ENCODE results near the gene RAD54L.
"Not testable (repeated sequence)": the region's sequence is repeated elsewhere in the genome, so short reads cannot be mapped to it uniquely, and the experiment has no call there.

The RAD54L gene

DNA sequence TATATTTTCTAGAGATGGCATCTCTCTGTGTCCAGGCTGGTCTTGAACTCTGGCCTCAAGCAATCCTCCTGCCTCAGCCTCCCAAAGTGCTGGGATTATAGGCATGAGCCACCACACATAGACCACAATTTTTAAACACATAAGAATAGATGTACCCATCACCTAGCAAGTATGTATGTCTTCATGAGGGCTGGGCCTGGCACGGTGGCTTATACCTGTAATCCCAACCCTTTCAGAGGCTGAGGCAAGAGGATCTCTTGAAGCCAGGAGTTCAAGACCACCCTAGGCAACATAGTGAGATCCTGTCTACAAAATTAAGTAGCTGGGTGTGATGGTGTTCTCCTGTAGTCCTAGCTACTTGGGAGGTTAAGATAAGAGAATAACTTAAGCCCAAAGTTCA lies 69.8 kb downstream of the RAD54L start:
- no peak for DNase-seq

DNA sequence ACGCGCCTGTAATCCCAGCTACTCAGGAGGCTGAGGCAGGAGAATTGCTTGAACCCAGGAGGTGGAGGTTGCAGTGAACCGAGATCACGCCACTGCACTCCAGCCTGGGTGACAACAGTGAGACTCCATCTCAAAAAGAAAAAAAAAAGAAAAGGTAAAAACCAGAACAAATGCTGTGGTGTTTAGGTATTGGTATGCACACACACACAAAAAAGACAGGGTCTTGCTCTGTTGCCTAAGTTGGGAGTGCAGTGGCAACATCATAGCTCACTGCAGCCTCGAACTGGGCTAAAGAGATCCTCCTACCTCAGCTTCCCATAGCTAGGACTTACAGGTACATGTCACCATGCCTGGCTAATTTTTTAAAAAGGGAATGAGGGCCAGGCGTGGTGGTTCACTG lies 71.7 kb downstream of the RAD54L start:
- DNase-seq, result not testable (repeated sequence)

DNA sequence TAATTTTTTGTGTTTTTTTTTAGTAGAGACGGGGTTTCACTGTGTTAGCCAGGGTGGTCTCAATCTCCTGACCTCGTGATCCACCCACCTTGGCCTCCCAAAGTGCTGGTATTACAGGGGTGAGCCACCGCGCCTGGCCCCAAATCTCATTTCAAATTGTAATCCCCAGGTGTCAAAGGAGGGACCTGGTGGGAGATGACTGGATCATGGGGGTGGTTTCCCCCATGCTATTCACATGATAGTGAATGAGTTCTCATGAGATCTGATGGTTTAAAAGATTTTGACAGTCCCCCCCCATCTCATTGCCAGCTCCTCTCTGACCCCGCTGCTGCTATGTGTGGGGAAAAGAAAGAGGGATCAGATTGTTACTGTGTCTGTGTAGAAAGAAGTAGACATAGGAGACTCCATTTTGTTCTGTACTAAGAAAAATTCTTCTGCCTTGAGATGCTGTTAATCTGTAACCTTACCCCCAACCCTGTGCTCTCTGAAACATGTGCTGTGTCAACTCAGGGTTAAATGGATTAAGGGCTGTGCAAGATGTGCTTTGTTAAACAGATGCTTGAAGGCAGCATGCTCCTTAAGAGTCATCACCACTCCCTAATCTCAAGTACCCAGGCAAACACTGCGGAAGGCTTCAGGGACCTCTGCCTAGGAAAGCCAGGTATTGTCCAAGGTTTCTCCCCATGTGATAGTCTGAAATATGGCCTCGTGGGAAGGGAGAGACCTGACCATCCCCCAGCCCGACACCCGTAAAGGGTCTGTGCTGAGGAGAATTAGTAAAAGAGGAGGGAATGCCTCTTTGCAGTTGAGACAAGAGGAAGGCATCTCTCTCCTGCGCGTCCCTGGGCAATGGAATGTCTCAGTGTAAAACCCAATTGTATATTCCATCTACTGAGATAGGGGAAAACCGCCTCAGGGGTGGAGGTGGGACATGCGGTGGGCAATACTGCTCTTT lies 72.7 kb downstream of the RAD54L start:
- not testable (repeated sequence) for DNase-seq

DNA sequence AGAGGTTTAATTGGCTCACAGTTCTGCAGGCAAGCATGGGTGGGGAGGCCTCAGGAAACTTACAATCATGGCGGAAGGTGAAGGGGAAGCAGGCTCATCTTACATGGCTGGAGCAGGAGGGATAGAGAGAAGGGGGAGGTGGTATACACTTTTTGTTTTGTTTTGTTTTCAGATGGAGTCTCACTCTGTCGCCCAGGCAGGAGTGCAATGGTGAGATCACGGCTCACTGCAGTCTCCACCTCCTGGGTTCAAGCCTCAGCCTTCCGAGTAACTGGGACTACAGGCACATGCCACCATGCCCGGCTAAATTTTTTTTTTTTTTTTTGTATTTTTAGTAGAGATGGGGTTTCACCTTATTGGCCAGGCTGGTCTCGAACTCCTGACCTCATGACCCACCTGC lies 74.6 kb downstream of the RAD54L start:
- not testable (repeated sequence) for DNase-seq

DNA sequence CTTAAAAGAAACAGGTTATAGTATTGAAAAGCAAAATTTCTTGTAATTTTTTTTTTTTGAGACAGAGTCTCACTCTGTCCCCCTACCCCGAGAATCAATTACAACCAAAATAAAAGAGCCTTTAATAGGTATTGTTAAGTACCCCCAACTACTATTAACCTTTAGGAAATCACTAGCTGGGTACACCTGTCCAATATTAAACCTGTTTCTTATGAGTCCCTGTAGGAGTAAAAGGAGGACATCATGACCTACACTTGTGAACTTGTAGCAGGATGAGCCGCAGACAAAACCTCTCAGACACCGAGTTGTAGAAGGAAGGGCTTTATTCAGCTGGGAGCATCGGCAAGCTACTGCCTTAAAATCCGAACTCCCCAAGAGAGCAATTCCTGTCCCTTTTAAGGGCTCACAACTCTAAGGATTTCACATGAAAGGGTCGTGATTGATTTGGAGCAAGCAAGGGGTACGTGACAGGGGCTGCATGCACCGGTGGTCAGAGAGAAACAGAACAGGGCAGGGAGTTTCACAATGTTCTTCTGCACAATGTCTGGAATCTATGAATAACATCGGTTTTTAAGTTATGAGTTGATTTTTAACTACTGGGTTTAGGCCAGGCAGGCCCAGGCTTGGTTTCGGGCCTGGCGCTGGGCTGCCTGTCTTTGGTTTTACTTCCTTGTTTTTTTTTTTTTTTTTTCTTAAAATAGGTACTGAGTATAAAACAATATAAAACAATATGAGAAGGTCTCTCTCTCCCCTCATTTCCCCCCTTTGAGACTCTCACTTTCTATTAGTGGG lies 77.9 kb downstream of the RAD54L start:
- not testable (repeated sequence) for DNase-seq
